Measurements from ENCODE around the gene KCNIP4.

KCNIP4 gene

DNA sequence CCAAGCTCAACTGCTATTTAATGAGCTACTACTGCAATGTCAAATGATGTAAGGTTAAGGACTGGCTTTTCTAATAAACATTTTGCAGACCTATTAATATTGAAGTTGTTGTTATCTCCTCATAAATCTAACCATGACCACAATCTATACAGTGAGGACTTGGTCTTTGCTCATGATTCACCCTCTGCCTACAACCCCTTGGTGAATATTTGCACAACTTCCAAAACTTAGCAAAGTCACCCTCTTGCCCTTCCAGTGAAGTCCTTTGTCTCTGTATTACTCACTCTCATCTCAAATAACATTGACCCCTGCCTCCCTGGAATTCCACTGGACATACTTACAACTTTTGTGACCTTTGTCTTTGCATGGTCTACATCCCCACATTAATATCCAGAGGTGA lies 204.5 kb downstream of the KCNIP4 start:
- FAIRE-seq (no peak), DNase-seq (ENCODE audit: insufficient read length, low spot score) (no peak)
- no peak for TF ChIP-seq POLR2A (IDR thresholded peaks at IDR 0.05; ENCODE audit: low read depth, low read length)

DNA sequence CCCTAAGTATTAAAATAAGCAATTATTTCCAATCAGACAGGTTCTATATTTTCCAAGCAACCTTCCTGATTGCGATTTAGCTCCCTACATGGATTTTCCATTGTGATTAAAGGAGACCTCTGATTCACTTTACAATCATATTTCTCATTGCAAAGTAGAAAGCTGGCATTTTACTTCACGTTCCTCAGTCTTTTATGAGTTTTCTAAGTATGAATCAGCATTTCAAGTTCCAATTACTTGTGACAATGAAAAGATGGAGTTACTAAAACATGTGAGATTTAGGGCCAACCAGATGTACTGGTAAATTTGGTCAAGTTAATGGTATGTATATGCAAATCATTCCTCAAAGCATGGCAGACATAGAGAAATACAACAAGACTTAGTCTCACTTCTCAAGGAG lies 206.2 kb downstream of the KCNIP4 start:
- no peak for TF ChIP-seq POLR2A (IDR thresholded peaks at IDR 0.05; ENCODE audit: low read depth, low read length)
- FAIRE-seq, result no peak
- no peak for DNase-seq (ENCODE audit: insufficient read length, low spot score)

DNA sequence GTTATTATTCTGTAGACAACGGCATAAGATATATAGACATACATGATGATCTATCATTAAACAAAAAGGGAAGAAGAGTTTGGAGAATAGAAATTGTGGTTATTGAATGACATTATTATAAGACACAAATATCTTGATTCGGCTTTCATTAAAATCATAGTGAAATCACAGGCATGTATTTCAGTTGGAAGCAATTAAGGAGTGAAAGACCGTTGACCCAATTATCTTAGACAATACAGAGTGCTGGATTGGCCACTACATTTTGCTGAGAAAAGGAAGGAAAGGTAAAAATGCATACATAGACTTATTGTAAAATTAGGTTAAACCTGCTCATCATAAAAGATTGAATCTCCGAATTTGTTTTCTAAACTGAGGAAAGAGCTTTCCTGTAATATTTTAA lies 209.8 kb downstream of the KCNIP4 start:
- DNase-seq (ENCODE audit: insufficient read length, low spot score), result no peak
- FAIRE-seq, result no peak
- TF ChIP-seq POLR2A (IDR thresholded peaks at IDR 0.05; ENCODE audit: low read depth, low read length), result no peak

DNA sequence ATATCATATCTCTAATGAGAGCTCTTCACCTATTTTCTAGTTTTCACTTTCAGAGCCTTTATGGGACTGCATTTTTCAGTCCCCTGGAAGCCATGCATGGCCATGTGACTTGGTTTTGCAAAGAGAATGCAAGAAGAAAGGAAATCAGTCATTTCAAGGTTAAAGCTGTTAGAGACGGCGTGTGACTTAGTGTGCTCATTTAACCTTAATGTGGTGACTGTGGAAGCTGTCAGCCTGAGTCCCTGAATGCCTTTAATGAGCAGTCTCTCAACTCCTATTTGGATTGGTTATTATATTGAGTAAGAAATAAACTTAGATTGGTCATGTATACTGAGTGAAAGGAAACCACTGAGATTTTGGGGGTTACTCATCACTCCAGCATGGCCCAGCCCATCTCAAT lies 212.7 kb downstream of the KCNIP4 start:
- FAIRE-seq (no peak), DNase-seq (ENCODE audit: insufficient read length, low spot score) (no peak)
- no peak for TF ChIP-seq POLR2A (IDR thresholded peaks at IDR 0.05; ENCODE audit: low read depth, low read length)

DNA sequence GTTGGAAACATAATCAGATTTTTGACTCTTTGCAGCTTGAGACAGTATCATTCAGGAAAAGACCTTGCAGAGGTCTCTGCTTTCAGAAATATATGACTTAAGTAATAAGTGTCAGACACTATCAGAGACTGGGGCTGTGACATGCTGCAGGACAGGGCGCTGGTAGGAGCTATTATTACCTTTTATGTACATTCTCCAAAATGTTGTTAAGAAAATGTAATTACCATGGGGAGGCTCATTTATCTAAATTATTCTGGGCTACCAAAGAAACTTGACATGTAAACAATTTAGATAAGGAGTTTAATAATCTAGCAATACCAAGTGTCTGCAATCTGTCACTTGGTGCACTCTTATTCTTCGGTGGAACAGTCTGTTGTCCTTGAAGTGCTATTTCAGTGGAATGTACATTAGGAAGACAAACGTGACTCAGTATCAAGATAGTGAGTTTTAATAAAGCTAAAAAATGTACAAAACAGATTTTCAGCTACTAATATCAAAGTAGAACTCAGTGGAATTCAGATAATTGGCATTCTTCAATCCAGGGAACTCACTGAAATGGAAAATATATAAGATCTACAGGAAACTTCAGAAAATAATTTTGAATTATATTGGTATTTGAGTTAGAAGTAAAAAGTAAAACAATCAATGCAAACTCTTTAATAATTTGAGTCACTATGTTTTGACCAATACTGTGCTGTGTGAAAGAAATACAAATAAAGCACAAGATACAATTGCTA lies 214.5 kb downstream of the KCNIP4 start:
- DNase-seq (ENCODE audit: insufficient read length, low spot score) (no peak), FAIRE-seq (no peak)
- TF ChIP-seq POLR2A (IDR thresholded peaks at IDR 0.05; ENCODE audit: low read depth, low read length), result no peak

DNA sequence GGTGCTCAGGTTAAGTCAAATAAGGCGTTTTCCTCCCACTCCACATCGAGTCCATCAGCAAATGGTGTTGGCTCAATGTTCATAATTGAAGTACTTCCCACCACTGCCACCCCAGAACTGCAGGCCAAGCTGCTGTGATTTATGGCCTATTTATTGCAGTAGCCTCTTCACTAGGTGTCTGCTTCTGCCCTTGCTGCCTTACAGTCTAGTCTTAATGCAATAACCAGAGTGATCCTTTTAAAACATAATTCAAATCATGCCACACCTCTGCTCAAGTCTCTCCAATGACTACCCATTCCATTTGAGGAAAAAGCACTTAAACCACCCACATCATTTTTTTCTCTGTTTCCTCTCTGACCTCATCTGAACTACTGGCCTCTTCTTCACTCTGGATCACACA lies 220.3 kb downstream of the KCNIP4 start:
- FAIRE-seq (no peak), DNase-seq (ENCODE audit: insufficient read length, low spot score) (no peak)
- no peak for TF ChIP-seq POLR2A (IDR thresholded peaks at IDR 0.05; ENCODE audit: low read depth, low read length)

DNA sequence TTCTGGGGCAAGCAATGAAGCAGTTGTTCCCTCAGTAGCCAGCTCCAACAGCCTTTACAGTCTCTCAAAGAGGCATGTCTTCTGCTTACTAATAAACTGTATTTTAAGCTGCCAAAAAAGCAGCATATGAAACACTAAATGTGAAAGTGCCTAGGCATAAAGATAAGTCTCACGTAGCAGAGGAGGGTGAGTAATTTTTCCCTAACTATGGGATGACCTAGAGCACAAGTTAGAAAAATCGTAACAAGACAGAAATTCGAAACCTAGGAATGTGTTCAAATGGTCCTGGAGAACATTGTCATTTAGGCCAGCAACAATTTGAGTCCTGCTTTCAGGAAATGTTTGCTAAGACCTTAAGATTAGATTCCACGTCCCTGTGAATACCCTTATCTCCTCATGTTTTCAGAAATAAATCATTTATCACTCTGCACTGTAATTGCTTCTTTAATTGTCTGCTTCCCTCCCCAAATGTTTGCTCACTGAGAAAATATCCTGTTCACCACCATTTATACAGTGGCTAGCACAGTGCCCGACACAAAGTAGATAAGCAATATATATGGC lies 222.2 kb downstream of the KCNIP4 start:
- no peak for FAIRE-seq
- no peak for TF ChIP-seq POLR2A (IDR thresholded peaks at IDR 0.05; ENCODE audit: low read depth, low read length)
- DNase-seq (ENCODE audit: insufficient read length, low spot score), result no peak

DNA sequence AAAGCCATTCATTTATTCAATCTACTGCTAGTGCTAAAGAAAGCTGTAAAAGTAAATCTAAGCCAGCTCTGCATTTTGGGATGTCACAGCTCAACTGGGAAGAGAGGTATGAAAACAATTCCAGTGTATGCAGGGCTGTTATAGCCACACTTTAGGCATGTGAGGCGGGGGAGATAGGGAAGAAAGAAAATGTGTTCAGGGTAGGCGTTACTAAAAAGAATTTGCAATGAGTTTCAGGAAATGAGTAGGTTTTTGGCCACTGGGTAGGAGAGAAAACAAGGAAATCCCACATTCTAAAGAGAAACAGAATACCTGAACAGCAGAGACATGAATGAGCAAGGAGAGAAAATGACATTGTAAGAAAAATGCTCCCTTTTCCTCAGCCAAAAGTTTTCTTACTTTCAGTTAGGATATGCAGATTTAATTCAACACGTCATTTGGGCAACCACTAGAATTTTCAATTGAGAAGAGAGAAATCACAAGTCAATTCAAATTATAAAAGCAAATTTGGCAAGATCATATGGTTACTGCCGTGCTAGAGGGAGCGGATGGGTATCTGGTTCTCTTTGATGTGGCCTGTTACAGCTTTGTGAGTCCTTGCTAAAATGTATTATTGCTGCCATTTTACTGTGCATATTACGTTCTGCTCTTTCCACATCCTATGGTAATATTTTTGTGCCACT lies 226.3 kb downstream of the KCNIP4 start:
- no peak for FAIRE-seq
- no peak for TF ChIP-seq POLR2A (IDR thresholded peaks at IDR 0.05; ENCODE audit: low read depth, low read length)

DNA sequence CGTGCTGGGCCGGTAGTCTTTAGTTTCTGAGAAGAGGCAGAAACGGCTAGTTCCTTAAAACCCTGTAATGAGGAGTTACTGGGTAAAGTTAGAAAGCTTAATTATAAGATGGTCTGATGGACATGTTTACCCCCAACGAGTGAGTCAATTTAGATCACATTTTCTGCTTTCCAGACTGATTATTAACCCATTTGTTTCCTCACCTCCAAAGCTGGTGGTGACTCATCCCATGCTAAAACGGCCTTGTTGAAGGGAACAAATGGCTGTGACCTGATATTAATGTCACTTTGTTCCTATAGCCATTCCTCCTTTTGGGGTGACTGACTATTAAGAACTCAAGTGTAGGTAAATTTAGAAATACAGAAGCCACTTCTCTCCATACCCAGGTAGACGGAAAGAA lies 232.0 kb downstream of the KCNIP4 start:
- no peak for TF ChIP-seq POLR2A (IDR thresholded peaks at IDR 0.05; ENCODE audit: low read depth, low read length)

More for the DNA sequence above, 226.3 kb downstream of the KCNIP4 start:
- DNase-seq (ENCODE audit: insufficient read length, low spot score), result no peak

DNA sequence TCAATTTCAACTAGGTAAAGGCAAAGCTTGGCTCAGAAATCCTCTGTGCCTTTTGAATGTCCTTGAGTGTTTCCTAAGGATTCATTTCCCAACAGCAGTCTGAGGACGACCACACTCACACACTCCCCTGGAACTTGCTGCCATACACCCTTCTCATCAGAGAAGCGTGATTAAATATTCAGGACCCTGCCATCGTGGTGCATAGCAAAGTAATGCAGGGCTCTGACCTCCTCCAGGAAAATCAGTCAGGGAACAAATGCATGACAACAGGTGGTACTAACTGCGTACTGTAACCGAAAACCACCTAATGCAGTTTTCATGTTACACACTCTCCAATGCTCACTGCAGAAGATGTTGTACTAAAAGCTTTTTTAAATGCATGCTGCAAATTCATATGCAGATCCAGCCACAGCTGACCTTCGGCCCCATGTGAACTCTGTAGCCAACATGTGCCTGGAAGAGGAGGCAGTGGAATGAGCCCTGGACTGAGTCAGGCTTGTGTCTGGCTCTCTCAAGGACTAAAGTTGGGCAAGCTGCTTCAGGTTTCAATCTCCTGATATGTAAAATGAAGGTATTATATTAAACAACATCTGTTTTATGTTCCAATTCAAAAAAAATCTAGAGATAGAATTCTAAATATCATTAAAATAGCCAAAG lies 238.3 kb downstream of the KCNIP4 start:
- TF ChIP-seq POLR2A (IDR thresholded peaks at IDR 0.05; ENCODE audit: low read depth, low read length), result no peak
- FAIRE-seq, result no peak

More for the DNA sequence above, 232.0 kb downstream of the KCNIP4 start:
- FAIRE-seq (no peak), DNase-seq (ENCODE audit: insufficient read length, low spot score) (no peak)

DNA sequence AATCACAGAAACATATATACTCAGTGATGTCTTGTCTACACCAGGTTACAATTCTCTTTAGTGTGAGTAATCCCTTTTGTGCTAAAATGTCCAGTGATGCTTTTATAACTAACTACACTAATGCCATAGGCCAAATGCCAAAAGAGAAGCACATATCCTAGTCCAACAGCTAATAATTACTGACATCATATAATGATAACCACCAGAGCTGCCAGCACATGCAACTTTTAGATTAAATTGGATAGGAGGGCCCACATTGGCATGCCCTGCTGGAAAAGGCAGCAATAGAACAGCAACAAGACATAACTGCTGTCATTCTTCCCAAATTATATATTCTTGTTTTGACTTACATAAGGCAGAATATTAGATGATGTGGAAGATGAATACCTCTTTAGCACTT lies 238.8 kb downstream of the KCNIP4 start:
- DNase-seq (ENCODE audit: insufficient read length, low spot score) (no peak), FAIRE-seq (no peak)
- TF ChIP-seq POLR2A (IDR thresholded peaks at IDR 0.05; ENCODE audit: low read depth, low read length), result no peak

More for the DNA sequence above, 238.3 kb downstream of the KCNIP4 start:
- no peak for DNase-seq (ENCODE audit: insufficient read length, low spot score)

DNA sequence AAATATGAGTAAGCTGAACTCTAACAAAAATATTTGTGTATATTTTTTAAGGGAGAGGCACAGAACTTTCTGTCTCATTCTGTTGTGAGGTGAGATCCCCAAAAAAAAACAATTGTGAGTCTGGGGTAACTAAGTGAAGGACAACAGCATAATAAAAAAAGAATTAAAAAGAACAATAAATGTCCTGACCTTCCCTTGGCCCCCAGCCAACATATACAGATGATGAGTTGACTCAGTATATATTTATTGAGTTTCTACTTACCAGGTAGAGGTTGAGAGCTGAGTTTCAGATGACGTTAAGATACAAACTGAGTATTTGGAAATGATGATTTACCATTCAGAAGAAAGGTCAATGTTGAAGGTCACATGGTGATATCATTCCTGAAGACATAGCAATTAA lies 239.5 kb downstream of the KCNIP4 start:
- DNase-seq (ENCODE audit: insufficient read length, low spot score) (no peak), FAIRE-seq (no peak)
- no peak for TF ChIP-seq POLR2A (IDR thresholded peaks at IDR 0.05; ENCODE audit: low read depth, low read length)

DNA sequence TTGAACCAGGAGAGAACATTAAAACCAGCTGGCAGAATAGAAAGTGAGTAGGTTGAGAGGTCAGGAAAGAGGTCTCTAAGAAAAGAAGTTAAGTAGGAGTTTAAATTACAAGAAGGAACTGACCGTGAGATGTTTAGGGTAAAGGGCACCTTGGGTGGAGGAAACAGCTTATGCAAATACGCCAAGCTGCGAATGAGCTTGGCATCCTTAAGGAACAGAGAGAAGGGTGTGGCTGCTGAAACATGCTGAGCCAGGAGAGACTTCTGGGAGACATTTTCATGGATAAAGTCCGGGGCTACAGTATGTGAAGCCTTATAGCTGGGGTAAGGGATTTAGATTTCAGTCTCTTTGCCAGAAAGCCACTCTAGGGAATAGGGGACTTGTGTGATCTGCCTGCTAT lies 249.1 kb downstream of the KCNIP4 start:
- FAIRE-seq (no peak), DNase-seq (ENCODE audit: insufficient read length, low spot score) (no peak)
- TF ChIP-seq POLR2A (IDR thresholded peaks at IDR 0.05; ENCODE audit: low read depth, low read length), result no peak

DNA sequence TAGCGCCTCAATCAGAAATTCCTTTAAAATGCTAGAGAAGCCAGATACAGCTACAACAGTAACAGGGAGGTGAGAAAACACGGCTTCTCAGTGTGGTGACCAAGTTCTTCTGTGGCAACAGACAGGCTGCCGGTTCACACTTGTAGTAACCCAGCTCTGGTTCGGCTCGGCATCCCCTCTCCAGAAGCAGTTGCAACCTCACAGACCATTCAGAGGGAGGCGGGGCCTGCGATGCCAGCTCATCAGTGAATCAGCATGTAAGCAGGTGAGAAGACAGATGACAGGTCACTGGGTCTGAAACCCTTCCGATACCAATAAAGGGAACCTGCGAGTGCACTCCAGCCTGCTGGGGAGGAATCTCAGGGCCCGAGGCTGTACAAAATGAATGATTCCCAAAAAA lies 251.0 kb downstream of the KCNIP4 start:
- TF ChIP-seq POLR2A (IDR thresholded peaks at IDR 0.05; ENCODE audit: low read depth, low read length), result no peak
- DNase-seq (ENCODE audit: insufficient read length, low spot score), result no peak
- FAIRE-seq, result no peak
